Fibroblast of the aortic adventitia (primary cell): ENCODE data around the gene TIMM8B. TPM values are rescaled to one million over a fixed set of nuclear protein-coding genes. Genes with fewer than 3 reads are reported as not detected.

ENCODE experiments used
- DNase-seq: peaks from one replicate; pipeline ENCODE4 v3.0.0-alpha.2; 2010; ENCODE audit warnings: low read depth
- H3K4me3 ChIP-seq: 2 replicates; pipeline ENCODE4 v1.5.1; 2011; ENCODE audit warnings: low read depth, mild to moderate bottlenecking, control low read depth, low read length, moderate library complexity
- CTCF ChIP-seq: IDR thresholded peaks from 2 replicates; pipeline ENCODE4 v1.5.1; 2011; ENCODE audit warnings: mild to moderate bottlenecking, low read length, control low read depth, inconsistent platforms; ENCODE audit not compliant: insufficient read depth
- total RNA-seq: library from RNA; depleted of rRNA; stranded (reverse); fragments of >200 nt; gene quantifications from 2 replicates; pipeline ENCODE4 v1.2.3, GENCODE V29; 2012; ENCODE audit warnings: low replicate concordance

Gene TIMM8B
- 27.5 and 41.5 TPM in 2 replicates for total RNA-seq

GRCh38 chr11:112086422-112087191, at the start of gene TIMM8B, which contains the start of gene SDHD:
Gene TIMM8B (minus strand): TSS chr11:112086756. CDS start chr11:112086723, 33 bp downstream.
Gene SDHD (plus strand): TSS chr11:112086873. CDS start chr11:112086908, 35 bp downstream.
- peak; percentile 97 for DNase-seq
- peak within 1 kb of the TSS; percentile 100 for H3K4me3 ChIP-seq
- TF ChIP-seq CTCF: peak; percentile 43

- DNase-seq: no peak
- H3K4me3 ChIP-seq: no peak overlapping the region
- no peak for TF ChIP-seq CTCF
These were observed 47.9 kb upstream of the TIMM8B start for GRCh38 chr11:112134473-112134872.

- H3K4me3 ChIP-seq: no peak overlapping the region
- no peak for DNase-seq
- no peak for TF ChIP-seq CTCF
These were observed 46.2 kb upstream of the TIMM8B start for GRCh38 chr11:112132737-112133136.

GRCh38 chr11:112129656-112130055, 43.1 kb upstream of the TIMM8B start:
- TF ChIP-seq CTCF: no peak
- DNase-seq: no peak
- no peak overlapping the region for H3K4me3 ChIP-seq

- peak; percentile 59 for DNase-seq
- no peak overlapping the region for H3K4me3 ChIP-seq
- no peak for TF ChIP-seq CTCF
These were observed 42.0 kb upstream of the TIMM8B start for GRCh38 chr11:112128483-112129121.

GRCh38 chr11:112127056-112127455, 40.5 kb upstream of the TIMM8B start:
- no peak overlapping the region for H3K4me3 ChIP-seq
- no peak for TF ChIP-seq CTCF
- no peak for DNase-seq
